WTC11 (cell line): ENCODE measurements around the gene ABHD12.

Source experiments
- CTCF ChIP-seq: fragments of 200-600 bp; IDR thresholded peaks from 2 replicates; pipeline ENCODE4 v1.8.0; 2022; ENCODE audit warnings: antibody characterized with exemption
- E2F4 ChIP-seq: sonication (generic); formaldehyde crosslinking; IDR thresholded peaks from 2 replicates; pipeline ENCODE4 v1.8.1; 2022; ENCODE audit warnings: low read depth, mild to moderate bottlenecking, moderate library complexity, missing genetic modification reagents, borderline replicate concordance
- FOXP1 ChIP-seq: sonication (generic); formaldehyde crosslinking; IDR thresholded peaks from 2 replicates; pipeline ENCODE4 v1.8.0; 2022; ENCODE audit warnings: missing genetic modification reagents, mild to moderate bottlenecking, moderate library complexity, borderline replicate concordance
- HMGXB4 ChIP-seq: sonication (generic); formaldehyde crosslinking; IDR thresholded peaks from 2 replicates; pipeline ENCODE4 v1.8.1; 2023; ENCODE audit warnings: mild to moderate bottlenecking, moderate library complexity, missing genetic modification reagents
- MYBL2 ChIP-seq: sonication (generic); formaldehyde crosslinking; IDR thresholded peaks from 2 replicates; pipeline ENCODE4 v1.8.1; 2023; ENCODE audit warnings: mild to moderate bottlenecking, moderate library complexity, missing genetic modification reagents
- NFE2L1 ChIP-seq: sonication (generic); formaldehyde crosslinking; IDR thresholded peaks from 2 replicates; pipeline ENCODE4 v1.8.1; 2023; ENCODE audit warnings: missing genetic modification reagents
- SP1 ChIP-seq: sonication (generic); formaldehyde crosslinking; conservative IDR thresholded peaks from 2 replicates; pipeline ENCODE4 v1.8.1; 2022; ENCODE audit warnings: missing genetic modification reagents
- TEAD4 ChIP-seq: sonication (generic); formaldehyde crosslinking; IDR thresholded peaks from 2 replicates; pipeline ENCODE4 v1.8.0; 2022; ENCODE audit warnings: mild to moderate bottlenecking, missing genetic modification reagents
- ZNF121 ChIP-seq: sonication (generic); formaldehyde crosslinking; IDR thresholded peaks from 2 replicates; pipeline ENCODE4 v1.8.0; 2023; ENCODE audit warnings: missing genetic modification reagents
- ZNF671 ChIP-seq: fragments of 250-450 bp; sonication (Bioruptor Pico); IDR thresholded peaks from 2 replicates; pipeline ENCODE4 v1.8.0; 2021; ENCODE audit warnings: mild to moderate bottlenecking

- TF ChIP-seq HMGXB4 (CRISPR knock-in tag) (no peak), ZNF121 (no peak), SP1 (no peak), FOXP1 (CRISPR knock-in tag) (no peak), CTCF (no peak), MYBL2 (CRISPR knock-in tag) (no peak), E2F4 (CRISPR knock-in tag) (no peak), TEAD4 (CRISPR knock-in tag) (no peak), NFE2L1 (CRISPR knock-in tag) (no peak), ZNF671 (CRISPR knock-in tag) (no peak)
Observed at GRCh38 chr20:25253606-25254275, 136.9 kb downstream of the ABHD12 start.
